WTC11 (cell line): ENCODE results near the gene LTN1. TPM values are rescaled to one million over a fixed set of nuclear protein-coding genes. Genes with fewer than 3 reads are reported as not detected.

Source experiments
- ATAC-seq: fragments of 200-7000 bp; cut with Tn5 transposase; 2 replicates; pipeline ENCODE4 v1.10.0; 2021; ENCODE audit warnings: mild to moderate bottlenecking, moderate library complexity
- CTCF ChIA-PET: fragments of 300-600 bp; sonication (Branson Sonifier 250); formaldehyde crosslinking; loops from one replicate; lab custom pipeline; 2021; ENCODE audit warnings: antibody characterized with exemption; lab: Charles Lee
- POLR2A ChIA-PET: fragments of 350-600 bp; sonication (Branson Sonifier 250); formaldehyde crosslinking; loops from one replicate; lab custom pipeline; 2021; ENCODE audit warnings: antibody characterized with exemption; lab: Charles Lee
- DNase-seq: peaks from one replicate; pipeline ENCODE4 v3.0.0; 2021; ENCODE audit warnings: low spot score
- H3K27ac Mint-ChIP-seq: 2 replicates; pipeline ENCODE4 v1.8.0; 2021; ENCODE audit warnings: mixed read lengths
- H3K27me3 Mint-ChIP-seq: 2 replicates; pipeline ENCODE4 v1.8.0; 2021; ENCODE audit warnings: low read depth, mild to moderate bottlenecking, moderate library complexity, mixed read lengths
- H3K36me3 Mint-ChIP-seq: 2 replicates; pipeline ENCODE4 v1.8.0; 2021; ENCODE audit warnings: mixed read lengths
- H3K4me1 Mint-ChIP-seq: 2 replicates; pipeline ENCODE4 v1.8.0; 2022; ENCODE audit warnings: mixed read lengths
- H3K4me3 Mint-ChIP-seq: 2 replicates; pipeline ENCODE4 v1.8.0; 2021; ENCODE audit warnings: mild to moderate bottlenecking, moderate library complexity, mixed read lengths
- H3K9me3 Mint-ChIP-seq: 2 replicates; pipeline ENCODE4 v1.8.0; 2021; ENCODE audit warnings: mixed read lengths
- ATF1 ChIP-seq: sonication (generic); formaldehyde crosslinking; IDR thresholded peaks from 2 replicates; pipeline ENCODE4 v1.8.1; 2023; ENCODE audit warnings: mild to moderate bottlenecking, moderate library complexity, missing genetic modification reagents
- E2F5 ChIP-seq: sonication (generic); formaldehyde crosslinking; IDR thresholded peaks from 2 replicates; pipeline ENCODE4 v1.8.1; 2022; ENCODE audit warnings: mild to moderate bottlenecking, moderate library complexity, missing genetic modification reagents
- EMX1 ChIP-seq: fragments of 250-450 bp; sonication (Bioruptor Pico); IDR thresholded peaks from 2 replicates; pipeline ENCODE4 v1.8.0; 2021; ENCODE audit warnings: mild to moderate bottlenecking
- ESRRA ChIP-seq: sonication (generic); formaldehyde crosslinking; IDR thresholded peaks from 2 replicates; pipeline ENCODE4 v1.8.1; 2022; ENCODE audit warnings: mild to moderate bottlenecking, missing genetic modification reagents, borderline replicate concordance
- FOXP1 ChIP-seq: sonication (generic); formaldehyde crosslinking; IDR thresholded peaks from 2 replicates; pipeline ENCODE4 v1.8.0; 2022; ENCODE audit warnings: missing genetic modification reagents, mild to moderate bottlenecking, moderate library complexity, borderline replicate concordance
- HMGA2 ChIP-seq: fragments of 250-450 bp; sonication (Bioruptor Pico); IDR thresholded peaks from 2 replicates; pipeline ENCODE4 v1.4.0; 2021; ENCODE audit warnings: mild to moderate bottlenecking, moderate library complexity
- IRF2 ChIP-seq: sonication (generic); formaldehyde crosslinking; IDR thresholded peaks from 2 replicates; pipeline ENCODE4 v1.8.0; 2022; ENCODE audit warnings: low read depth, missing genetic modification reagents, borderline replicate concordance
- JAZF1 ChIP-seq: fragments of 250-450 bp; sonication (Bioruptor Pico); IDR thresholded peaks from 2 replicates; pipeline ENCODE4 v1.9.0; 2021; ENCODE audit warnings: moderate library complexity, mild to moderate bottlenecking, inconsistent platforms
- KAT7 ChIP-seq: sonication (generic); formaldehyde crosslinking; IDR thresholded peaks from 2 replicates; pipeline ENCODE4 v1.8.1; 2023; ENCODE audit warnings: missing genetic modification reagents, mild to moderate bottlenecking, borderline replicate concordance
- NFATC4 ChIP-seq: fragments of 250-450 bp; sonication (Bioruptor Pico); IDR thresholded peaks from 2 replicates; pipeline ENCODE4 v1.9.0; 2021; ENCODE audit warnings: mild to moderate bottlenecking
- NR3C1 ChIP-seq: sonication (generic); formaldehyde crosslinking; conservative IDR thresholded peaks from 2 replicates; pipeline ENCODE4 v1.8.1; 2023; ENCODE audit warnings: low read depth, mild to moderate bottlenecking, missing genetic modification reagents
- PRDM15 ChIP-seq: sonication (generic); formaldehyde crosslinking; IDR thresholded peaks from 2 replicates; pipeline ENCODE4 v1.8.0; 2022; ENCODE audit warnings: missing genetic modification reagents
- PRRX2 ChIP-seq: fragments of 250-450 bp; sonication (Bioruptor Pico); IDR thresholded peaks from 2 replicates; pipeline ENCODE4 v1.8.0; 2021; ENCODE audit warnings: mild to moderate bottlenecking
- RORB ChIP-seq: fragments of 250-450 bp; sonication (Bioruptor Pico); IDR thresholded peaks from 2 replicates; pipeline ENCODE4 v1.9.0; 2021; ENCODE audit warnings: mild to moderate bottlenecking
- TEAD4 ChIP-seq: sonication (generic); formaldehyde crosslinking; IDR thresholded peaks from 2 replicates; pipeline ENCODE4 v1.8.0; 2022; ENCODE audit warnings: mild to moderate bottlenecking, missing genetic modification reagents
- USF1 ChIP-seq: sonication (generic); formaldehyde crosslinking; IDR thresholded peaks from 2 replicates; pipeline ENCODE4 v1.8.0; 2022; ENCODE audit warnings: mild to moderate bottlenecking, missing genetic modification reagents
- ZNF263 ChIP-seq: sonication (generic); formaldehyde crosslinking; IDR thresholded peaks from 2 replicates; pipeline ENCODE4 v1.8.1; 2022; ENCODE audit warnings: low read depth, mild to moderate bottlenecking, moderate library complexity, missing genetic modification reagents
- ZNF423 ChIP-seq: fragments of 250-450 bp; sonication (Bioruptor Pico); IDR thresholded peaks from 2 replicates; pipeline ENCODE4 v2.1.2; 2022; ENCODE audit warnings: mild to moderate bottlenecking, moderate library complexity
- ZNF425 ChIP-seq: fragments of 250-450 bp; sonication (Bioruptor Pico); conservative IDR thresholded peaks from 2 replicates; pipeline ENCODE4 v1.9.0; 2021; ENCODE audit warnings: mild to moderate bottlenecking
- ZNF512 ChIP-seq: sonication (generic); formaldehyde crosslinking; IDR thresholded peaks from 2 replicates; pipeline ENCODE4 v1.8.1; 2022; ENCODE audit warnings: missing genetic modification reagents, borderline replicate concordance
- total RNA-seq: library from RNA; stranded (reverse); gene quantifications from 3 replicates; pipeline ENCODE4 v1.2.3, GENCODE V29; 2021

LTN1 gene
- total RNA-seq, 1 experiment from 2014 or later = 23.0 TPM

- TF ChIP-seq ZNF263 (CRISPR knock-in tag) (no peak), E2F5 (CRISPR knock-in tag) (peak; percentile 58; the same call in 1 of the 2 replicates), NFATC4 (CRISPR knock-in tag) (no peak), FOXP1 (CRISPR knock-in tag) (peak; percentile 58; the same call in 1 of the 2 replicates), NR3C1 (no peak), TEAD4 (0 out of 2 replicates have a peak, but pooled peaks have one; percentile 49), ZNF423 (CRISPR knock-in tag) (no peak), PRRX2 (CRISPR knock-in tag) (no peak), RORB (CRISPR knock-in tag) (no peak), ZNF512 (CRISPR knock-in tag) (no peak), ZNF425 (CRISPR knock-in tag) (no peak)
These were observed 9.9 kb upstream of the LTN1 start (continued) for GRCh38 chr21:29002442-29003144.

- POLR2A ChIA-PET = interaction anchor here (1.0 to 3.3 kb wide), 5 partner anchors 10 to 84 kb away, joined by 3 to 45 read pairs (median 5); partner anchors contain the start of genes CCT8, RWDD2B and USP16
- Mint-ChIP-seq H3K4me1 (peaks cover 16% of the 10 kb centered on the region), H3K27me3 (peaks cover 11% of the 10 kb centered on the region), H3K4me3 (peak overlapping the region; percentile 99), H3K27ac (peak overlapping the region; percentile 99), H3K36me3 (no peaks in the 10 kb centered on the region)
- ATAC-seq = no peak
- DNase-seq = no peak
- CTCF ChIA-PET = interaction anchor here (1.0 kb wide), 1 partner anchor 9 kb away, joined by 3 read pairs; no protein-coding TSS in a partner anchor
- TF ChIP-seq USF1 = no peak
- no peak for TF ChIP-seq IRF2 (CRISPR knock-in tag)
- TF ChIP-seq ATF1 (CRISPR knock-in tag) = no peak
- no peak for TF ChIP-seq JAZF1 (CRISPR knock-in tag)
- TF ChIP-seq ZNF512 (CRISPR knock-in tag) = no peak
- TF ChIP-seq HMGA2 (CRISPR knock-in tag) = no peak
- TF ChIP-seq KAT7 (CRISPR knock-in tag) = no peak
- no peak for TF ChIP-seq ESRRA (CRISPR knock-in tag)
- TF ChIP-seq EMX1 (CRISPR knock-in tag) = no peak
- no peak for TF ChIP-seq PRDM15
- TF ChIP-seq, all 79 proteins: peak for 0
- no peaks in the 10 kb centered on the region for H3K9me3 Mint-ChIP-seq
These were observed 584 bp upstream of the LTN1 start for GRCh38 chr21:28993293-28993629.
